ENCODE measurements around the gene FHOD3.

The FHOD3 gene

DNA sequence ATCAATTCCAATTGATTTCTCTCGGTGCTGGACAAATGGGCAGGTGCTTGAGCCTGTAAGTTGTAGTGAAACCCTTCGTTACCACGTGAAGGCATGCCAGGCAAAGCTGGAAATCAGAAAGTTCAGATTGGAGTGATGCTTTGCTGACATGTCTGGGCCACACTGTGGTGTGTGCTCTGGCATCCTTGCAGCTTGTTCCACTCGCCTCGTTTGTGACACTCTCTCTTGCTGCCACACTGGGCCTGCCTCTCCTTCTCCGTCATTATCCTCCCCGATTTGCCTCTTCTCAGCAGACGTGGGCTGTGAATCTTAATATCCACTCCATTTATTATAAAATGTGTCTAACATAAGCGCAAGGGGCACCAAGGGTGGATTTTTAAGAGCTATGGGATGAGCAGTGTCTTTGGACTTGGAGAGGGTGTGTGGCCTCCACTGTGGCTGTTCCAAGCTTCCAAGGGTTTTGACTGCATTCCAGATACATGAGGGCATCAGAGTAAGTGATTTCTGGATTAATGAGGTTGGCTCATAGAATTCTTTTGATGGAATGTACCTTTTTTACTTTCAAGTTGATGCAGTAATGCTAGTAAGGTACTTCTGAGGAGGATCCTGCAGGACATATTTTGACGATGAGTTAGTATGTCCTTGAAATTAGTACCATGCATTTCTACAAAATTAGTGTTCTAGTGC is 292.5 kb downstream of the FHOD3 start:
- Mint-ChIP-seq H3K9me3 (no peaks in the 10 kb centered on the region), H3K4me3 (no peak overlapping the region), H3K27ac (no peak overlapping the region), H3K36me3 (ENCODE audit: low read depth) (peaks cover 7% of the 10 kb centered on the region), H3K4me1 (peaks cover 46% of the 10 kb centered on the region), H3K27me3 (ENCODE audit: low read depth, poor library complexity) (peaks cover 3% of the 10 kb centered on the region)
- DNase-seq, result no peak
- TF ChIP-seq, protein P1, sequence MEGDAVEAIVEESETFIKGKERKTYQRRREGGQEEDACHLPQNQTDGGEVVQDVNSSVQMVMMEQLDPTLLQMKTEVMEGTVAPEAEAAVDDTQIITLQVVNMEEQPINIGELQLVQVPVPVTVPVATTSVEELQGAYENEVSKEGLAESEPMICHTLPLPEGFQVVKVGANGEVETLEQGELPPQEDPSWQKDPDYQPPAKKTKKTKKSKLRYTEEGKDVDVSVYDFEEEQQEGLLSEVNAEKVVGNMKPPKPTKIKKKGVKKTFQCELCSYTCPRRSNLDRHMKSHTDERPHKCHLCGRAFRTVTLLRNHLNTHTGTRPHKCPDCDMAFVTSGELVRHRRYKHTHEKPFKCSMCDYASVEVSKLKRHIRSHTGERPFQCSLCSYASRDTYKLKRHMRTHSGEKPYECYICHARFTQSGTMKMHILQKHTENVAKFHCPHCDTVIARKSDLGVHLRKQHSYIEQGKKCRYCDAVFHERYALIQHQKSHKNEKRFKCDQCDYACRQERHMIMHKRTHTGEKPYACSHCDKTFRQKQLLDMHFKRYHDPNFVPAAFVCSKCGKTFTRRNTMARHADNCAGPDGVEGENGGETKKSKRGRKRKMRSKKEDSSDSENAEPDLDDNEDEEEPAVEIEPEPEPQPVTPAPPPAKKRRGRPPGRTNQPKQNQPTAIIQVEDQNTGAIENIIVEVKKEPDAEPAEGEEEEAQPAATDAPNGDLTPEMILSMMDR (IDR thresholded peaks at IDR 0.05), result no peak

DNA sequence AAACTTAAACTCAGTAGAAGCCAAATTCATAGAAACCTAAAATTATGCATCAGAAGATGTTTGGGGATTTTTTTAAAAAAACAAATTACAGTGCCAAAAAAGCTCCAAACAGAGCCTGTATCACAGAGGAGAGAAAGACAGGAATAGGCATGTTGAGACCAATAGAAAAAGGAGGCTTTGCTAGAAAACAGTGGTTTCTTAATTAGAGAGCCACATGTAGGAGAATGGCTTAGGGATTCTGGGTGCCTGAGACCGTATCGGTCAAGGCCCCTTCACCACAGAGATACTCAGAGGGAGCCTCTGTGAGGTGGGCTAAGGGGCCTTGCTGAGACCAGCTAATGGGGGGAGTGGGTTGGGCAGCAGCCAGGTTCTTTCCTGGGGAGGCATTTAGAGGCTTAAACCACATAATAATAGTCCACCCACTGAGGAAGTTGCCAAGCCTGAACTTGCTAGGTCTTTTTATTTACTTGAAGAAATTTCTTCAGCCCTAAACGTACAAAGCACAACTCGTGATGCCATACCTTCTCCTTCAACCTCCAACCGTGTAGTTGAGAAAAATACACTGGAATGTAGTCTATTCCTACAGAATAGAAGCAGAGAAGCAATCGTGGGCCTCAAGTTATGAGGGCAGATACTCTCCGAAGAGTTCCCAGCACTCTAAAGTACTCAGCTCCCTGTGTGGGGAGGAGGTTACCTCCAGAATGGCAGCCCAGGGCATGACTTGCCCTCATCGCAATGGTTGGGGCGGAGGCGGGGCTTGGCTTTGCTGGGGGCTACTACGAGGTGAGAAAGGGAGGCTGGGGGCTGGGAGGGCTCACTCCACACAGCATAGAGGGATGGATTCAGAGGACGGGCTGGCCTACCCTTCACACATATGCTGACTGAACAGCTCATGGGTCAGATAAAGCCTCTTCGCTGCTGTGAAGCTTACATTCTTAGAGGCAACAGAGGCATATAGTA is 293.4 kb downstream of the FHOD3 start:
- no peaks in the 10 kb centered on the region for H3K27me3 Mint-ChIP-seq (ENCODE audit: low read depth, poor library complexity)
- peaks cover 11% of the 10 kb centered on the region for H3K36me3 Mint-ChIP-seq (ENCODE audit: low read depth)
- no peaks in the 10 kb centered on the region for H3K9me3 Mint-ChIP-seq
- no peak overlapping the region for H3K27ac Mint-ChIP-seq
- TF ChIP-seq, protein P1 (IDR thresholded peaks at IDR 0.05), result no peak
- H3K4me3 Mint-ChIP-seq, result no peak overlapping the region
- DNase-seq, result no peak
- H3K4me1 Mint-ChIP-seq, result peaks cover 50% of the 10 kb centered on the region

DNA sequence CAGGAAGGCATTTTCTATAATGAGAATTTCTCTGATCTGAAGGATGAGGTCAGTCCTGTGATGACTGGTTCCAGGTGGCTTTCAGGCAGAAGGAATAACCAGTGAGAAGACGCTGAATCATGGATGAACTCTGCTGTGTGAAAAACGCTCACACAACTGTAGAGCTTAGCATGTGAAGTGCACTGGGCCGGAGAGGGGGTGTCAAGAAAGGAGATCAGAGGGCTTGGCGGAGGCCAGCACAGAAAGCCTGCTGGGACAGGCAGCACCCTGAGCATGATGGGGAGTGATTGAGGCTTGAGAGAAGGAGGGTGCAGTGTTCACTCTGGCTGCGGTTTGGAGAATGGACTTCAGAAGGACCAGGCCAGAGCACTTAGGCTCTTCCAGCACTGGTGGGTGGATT is 294.8 kb downstream of the FHOD3 start:
- Mint-ChIP-seq H3K9me3 (no peaks in the 10 kb centered on the region), H3K4me1 (peaks cover 43% of the 10 kb centered on the region), H3K27me3 (ENCODE audit: low read depth, poor library complexity) (no peaks in the 10 kb centered on the region), H3K36me3 (ENCODE audit: low read depth) (peaks cover 4% of the 10 kb centered on the region), H3K4me3 (no peak overlapping the region), H3K27ac (peak overlapping the region; percentile 33)
- TF ChIP-seq, protein P1 (IDR thresholded peaks at IDR 0.05), result no peak
- DNase-seq, result no peak

DNA sequence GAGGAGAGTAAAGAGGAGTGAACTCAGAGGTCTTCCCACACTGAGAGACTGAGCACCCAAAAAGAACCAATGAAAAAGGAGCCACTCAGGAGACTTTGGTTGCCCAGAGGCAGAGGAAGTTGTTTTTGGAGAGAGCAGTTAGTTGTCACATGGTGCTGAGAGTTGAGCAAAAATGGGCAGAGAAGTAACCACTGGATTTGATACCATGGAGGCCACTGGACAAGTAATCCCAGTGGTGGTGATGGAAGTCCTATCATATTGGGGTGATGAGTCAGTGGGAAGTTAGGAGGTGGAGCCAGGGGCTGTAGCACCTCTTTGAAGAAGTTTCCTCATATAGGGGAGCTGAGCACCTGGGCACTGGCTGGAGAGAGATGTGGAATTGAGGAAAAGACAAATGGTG is 295.5 kb downstream of the FHOD3 start:
- H3K9me3 Mint-ChIP-seq, result no peaks in the 10 kb centered on the region
- peaks cover 8% of the 10 kb centered on the region for H3K36me3 Mint-ChIP-seq (ENCODE audit: low read depth)
- peaks cover 42% of the 10 kb centered on the region for H3K4me1 Mint-ChIP-seq
- peak overlapping the region; percentile 33 for H3K27ac Mint-ChIP-seq
- TF ChIP-seq, protein P1 (IDR thresholded peaks at IDR 0.05), result no peak
- H3K27me3 Mint-ChIP-seq (ENCODE audit: low read depth, poor library complexity), result no peaks in the 10 kb centered on the region
- no peak overlapping the region for H3K4me3 Mint-ChIP-seq
- DNase-seq, result no peak

DNA sequence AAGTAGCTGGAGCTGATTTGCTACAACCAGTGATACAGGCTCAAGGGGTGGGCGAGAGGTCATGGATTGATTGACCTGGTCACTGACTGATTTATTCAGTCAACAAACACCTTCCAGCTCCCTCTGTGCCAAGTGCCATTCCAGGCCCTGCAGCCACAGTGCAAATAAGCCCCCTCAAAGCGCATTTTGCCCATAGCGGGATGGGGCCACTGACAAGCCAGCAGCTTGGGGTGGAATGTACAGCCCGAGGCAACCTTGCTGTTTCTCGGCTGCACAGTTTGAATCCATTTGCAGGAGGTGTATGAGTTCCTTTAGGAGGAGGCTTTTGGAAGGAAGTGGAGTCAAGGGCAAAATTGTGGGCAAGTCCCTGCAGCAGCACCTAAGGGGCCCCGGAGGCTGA is 296.1 kb downstream of the FHOD3 start:
- Mint-ChIP-seq H3K36me3 (ENCODE audit: low read depth) (peaks cover 8% of the 10 kb centered on the region), H3K27me3 (ENCODE audit: low read depth, poor library complexity) (no peaks in the 10 kb centered on the region), H3K4me1 (peaks cover 39% of the 10 kb centered on the region), H3K27ac (peak overlapping the region; percentile 71), H3K9me3 (no peaks in the 10 kb centered on the region), H3K4me3 (no peak overlapping the region)
- no peak for DNase-seq
- TF ChIP-seq, protein P1 (IDR thresholded peaks at IDR 0.05), result no peak

Data from nephron progenitor cell (in vitro differentiated cells).